ENCODE measurements around the gene ATG4C.
"Not testable (repeated sequence)": the region's sequence is repeated elsewhere in the genome, so short reads cannot be mapped to it uniquely, and the experiment has no call there.

Gene ATG4C

DNA sequence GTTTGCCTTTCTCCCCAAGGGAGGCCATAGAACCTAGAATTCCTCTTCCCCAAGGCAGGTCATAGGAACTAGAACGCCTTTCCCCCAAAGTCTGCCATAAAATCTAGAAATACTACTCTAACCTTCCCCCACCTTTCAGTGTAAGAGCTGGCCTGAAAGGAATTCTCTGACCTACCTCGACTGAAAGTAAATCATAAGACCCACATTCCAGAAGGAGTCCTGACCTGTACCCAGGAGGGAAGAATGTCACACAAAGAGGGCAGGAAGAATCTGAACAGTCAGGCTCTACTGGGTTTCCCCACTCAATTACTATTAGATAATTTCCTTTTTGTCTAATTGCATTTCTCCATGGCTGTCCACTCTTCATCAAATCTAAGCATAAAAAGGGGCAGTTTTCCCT, 5.7 kb upstream of the ATG4C start:
- no peak for DNase-seq

DNA sequence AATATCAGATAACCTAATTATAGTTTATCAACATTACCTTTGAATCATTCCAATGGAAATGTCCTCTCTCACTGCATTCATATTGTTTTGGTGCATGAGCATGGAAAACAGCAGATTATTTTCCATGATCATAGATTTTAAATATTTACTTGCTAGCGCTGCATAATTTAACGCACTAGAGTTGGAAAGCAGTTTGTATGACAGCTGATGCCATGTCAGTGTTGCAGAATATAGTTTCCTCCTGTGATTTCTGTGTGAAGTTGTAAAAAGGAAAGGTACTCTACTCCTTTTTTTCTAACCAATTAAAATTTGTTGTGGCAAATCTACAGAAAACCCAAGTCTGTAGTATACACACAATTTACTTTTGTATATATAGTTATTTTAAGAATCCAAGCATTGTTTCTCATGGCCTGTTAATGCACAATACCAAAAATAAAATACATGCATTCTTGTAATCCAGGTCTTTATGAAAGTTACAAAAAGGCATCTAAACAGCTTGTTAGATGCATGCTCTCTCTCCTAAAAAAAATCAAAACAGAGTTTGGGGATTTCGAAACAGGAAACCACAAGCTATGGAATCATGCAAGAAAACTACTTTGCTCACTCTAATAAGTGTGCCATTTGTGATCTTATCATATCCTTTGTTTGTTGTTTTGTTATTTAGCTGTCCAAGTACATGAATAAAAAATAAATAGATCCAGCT, 1.9 kb upstream of the ATG4C start:
- DNase-seq, result peak; percentile 66

DNA sequence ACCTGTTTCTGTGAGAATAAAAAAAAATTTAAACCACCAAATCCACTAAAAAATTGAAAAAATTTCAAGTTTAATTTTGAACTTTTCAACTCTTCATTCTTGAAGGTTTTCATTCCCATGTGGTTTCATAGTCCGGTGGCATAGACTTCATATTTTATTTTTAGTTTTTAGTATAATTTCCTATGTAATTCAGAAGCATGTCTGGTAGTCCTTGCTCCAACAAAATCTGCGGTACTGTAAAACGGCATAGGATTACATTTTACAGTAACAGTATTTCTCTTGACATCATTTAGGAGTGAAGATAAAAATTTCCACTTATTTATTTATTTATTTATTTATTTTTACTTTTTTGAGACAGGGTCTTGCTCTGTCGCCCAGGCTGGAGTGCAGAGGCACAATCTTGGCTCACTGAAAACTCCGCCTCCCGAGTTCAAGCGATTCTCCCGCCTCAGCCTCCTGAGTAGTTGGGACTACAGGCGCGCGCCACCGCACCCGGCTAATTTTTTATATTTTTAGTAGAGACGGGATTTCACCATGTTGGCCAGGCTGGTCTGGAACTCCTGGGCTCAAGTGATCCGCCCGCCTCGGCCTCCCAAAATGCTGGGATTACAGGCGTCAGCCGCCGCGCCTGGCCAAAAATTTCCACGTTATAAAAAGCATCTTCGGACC, 1.3 kb upstream of the ATG4C start:
- not testable (repeated sequence) for DNase-seq

DNA sequence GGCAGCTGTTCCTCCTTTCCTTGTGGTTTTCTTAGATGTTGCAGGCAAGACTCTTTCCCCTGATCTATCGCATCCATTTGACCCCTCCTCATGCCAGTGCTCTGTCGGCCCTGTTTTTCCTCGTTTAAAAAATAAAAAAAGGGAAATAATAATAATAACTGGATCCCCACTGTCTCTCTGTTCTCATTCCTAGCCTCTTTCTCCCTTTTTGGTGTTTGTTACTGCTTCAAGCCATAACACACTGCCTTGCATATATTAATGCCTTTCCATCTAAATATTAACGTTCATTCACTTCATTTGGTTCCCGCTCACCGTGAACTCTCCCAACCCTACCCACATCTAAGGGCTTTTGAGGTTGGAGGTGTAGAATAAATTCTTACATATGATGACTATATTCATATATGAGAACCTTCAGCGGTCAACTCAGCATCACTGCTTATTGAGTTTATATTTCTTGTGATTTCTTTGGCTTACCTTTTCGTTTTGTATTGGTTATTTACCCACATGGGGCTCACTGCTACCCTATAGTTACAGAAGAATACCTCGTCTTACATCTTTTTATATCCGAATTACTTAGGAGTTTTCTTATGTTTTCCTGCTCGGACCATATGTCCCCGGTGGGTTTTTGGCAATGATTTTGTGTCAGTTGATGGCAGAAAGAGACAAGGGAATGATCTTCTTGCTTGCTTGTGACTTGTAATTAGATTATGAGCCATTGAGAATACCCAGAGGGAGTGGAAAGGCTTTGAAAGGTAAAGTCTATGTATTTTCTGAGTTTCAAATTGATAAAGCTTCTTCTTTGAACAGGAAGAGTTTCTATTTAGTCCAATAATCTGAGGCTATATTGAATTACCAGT, 805 bp downstream of the ATG4C start:
- peak; percentile 28 for DNase-seq

DNA sequence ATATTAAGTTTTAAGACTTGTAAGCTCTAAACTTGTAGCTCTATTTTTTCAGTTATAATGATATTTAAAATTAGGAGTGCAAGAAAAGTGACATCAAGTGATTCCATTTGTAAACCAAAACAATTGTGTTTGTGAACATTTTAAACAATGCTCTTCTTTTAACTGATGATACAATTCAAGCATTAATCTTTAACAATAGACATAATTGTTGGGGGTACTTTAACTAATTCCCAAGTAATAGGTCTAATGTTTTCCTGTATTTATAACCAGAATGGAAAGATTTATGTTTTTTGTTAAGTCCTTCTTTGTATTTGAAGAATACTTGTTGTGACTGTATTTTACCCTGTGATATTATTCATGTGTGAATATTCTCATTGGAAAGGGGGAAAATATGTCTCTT, 6.8 kb downstream of the ATG4C start:
- DNase-seq, result no peak

DNA sequence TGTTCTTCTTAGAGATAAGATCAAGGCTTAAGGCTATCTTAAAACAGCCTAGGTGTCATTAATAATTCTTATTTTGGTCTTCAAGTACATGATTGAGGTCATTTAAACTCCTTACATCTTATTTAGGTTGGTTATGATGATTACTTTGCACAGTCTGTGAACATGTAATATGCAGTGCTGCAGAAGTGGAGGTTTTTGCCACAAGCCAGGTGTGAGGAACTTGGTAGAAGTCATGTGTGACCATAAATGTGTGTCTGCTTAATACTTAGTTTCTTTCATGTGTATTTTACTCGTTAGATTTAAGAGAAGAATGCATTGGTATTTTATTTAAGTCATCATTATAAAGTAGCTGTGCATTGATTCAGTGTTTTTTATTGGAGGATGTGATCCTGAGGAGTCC, 10.1 kb downstream of the ATG4C start:
- DNase-seq, result no peak

DNA sequence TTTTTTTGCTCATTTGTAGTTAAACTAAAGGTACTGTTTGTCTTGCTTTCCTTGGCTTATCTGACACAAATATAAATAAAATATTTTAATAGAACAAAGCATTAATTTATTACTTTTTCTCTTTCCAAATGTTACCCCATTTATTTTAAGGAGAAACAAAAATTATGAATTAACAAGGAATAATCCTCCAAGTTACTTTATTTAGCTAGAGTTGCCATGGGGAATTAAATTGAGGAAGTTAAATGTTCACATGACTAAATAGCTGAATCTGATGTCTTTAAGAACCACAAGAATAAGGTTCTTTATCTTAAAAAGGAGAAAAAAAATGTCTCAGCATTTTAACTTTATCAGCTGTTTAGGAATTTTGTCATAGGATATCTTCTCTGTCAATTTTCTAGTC, 12.3 kb downstream of the ATG4C start:
- DNase-seq, result no peak

DNA sequence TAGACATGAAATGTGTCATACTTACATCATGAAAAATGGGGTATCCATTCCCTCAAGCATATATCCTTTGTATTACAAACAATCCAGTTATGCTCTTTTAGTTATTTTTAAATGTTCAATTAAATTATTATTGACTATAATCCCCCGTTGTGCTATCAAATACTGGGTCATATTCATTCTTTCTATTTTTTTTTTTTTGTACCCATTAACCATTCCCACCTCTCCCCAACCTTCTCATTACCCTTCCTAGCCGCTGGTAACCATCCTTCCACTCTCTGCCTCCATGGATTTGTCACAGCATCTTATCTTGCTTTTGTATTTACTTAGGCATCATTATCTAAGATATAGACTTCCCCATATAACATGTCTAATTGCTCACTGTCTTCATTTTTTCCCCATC, 15.8 kb downstream of the ATG4C start:
- no peak for DNase-seq

DNA sequence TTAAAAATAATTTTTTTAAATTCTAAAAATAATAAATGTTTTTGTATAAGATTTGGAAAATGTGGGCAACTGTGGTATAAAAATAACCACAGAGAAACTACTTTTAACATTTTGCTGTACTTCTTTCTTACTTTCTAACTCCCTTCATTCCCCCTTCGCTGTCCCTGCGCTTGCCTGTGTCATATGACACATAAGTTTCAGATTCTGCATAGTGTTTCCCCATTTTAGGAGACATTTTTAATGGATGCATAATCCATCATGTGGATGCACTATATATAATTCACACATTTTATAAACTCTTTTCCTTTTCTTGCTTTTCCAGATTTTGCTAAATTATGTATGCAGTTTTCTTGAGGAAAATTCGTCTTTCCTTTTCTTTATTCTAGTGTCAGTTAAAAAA, 16.3 kb downstream of the ATG4C start:
- no peak for DNase-seq

DNA sequence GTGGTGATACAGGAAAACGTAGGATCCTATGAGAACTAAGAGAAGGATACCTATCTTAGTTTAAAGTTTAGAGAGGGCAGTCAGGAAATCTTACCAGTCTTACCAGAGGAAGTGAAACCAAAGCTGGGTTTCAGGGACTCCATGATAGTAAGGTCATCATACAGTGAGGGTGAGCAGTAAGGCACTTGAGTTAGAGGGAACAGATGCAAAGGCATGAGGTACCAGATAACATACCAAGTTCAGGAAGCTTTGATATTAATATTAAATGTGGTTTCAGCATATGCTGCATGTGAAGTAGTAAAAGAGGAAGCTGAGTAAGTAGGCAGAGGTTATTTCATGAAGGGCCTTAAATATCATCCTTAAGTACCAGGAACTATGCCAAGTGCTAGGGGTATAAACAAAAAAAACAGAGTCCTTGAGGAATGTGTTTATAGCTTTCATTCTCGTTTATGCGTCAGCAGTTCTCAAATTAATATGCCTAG, 16.9 kb downstream of the ATG4C start:
- peak; percentile 86 for DNase-seq

DNA sequence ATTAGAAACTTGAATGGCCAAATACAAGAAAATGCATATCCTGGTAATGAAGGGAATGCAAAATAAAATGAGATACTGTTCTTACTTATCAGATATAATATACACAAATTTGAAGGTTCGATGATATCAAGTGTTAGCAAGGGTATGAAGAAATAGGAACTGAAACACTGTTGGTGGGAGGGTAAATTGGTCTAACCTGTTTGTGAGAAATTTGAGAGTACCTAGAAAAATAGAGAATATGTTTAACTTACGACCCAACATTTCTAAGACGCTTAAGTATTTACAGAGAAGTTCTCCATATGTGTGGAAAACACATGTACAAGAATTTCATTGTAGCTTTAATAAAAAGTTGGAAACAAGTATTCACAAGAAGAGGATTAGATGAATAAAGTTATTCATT, 25.9 kb downstream of the ATG4C start:
- no peak for DNase-seq

DNA sequence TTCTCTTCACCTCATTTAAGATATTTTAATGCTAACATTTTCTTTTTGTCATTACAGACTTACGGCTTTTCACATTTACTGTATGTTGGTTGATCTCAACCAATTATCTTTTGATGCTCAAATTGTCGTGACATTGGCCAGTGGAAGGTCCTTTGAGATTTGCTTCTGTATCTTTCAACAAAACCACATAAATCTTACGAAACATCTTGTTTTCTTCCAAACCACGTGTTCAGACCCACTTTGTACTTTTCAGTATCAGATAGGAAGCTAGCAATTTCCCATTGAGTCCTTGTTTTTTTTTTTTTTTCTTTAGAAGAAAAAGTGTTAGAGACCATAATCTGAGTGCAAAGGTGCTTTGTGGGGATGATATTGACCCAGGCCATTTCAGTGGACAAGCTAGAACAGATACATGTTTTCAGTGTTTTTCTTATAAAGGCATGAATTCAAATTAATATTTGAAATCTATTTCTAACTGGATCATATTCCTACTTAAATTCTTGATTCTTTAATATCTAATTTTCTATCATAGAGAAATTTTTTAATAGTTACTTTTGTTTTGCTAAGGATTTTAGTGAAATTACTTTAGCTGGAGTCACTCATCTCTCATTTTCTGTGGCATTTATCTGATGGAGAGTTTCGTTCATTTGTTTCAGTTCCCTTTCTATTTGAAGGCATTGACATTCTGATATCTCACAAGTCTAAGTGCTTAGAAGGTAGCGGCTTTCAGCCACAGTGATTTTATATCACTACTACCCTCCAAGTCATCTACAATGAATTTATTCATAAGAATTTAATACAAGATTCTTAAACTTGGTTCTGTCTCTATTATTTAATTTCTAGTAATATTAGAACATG, 26.7 kb downstream of the ATG4C start:
- no peak for DNase-seq

DNA sequence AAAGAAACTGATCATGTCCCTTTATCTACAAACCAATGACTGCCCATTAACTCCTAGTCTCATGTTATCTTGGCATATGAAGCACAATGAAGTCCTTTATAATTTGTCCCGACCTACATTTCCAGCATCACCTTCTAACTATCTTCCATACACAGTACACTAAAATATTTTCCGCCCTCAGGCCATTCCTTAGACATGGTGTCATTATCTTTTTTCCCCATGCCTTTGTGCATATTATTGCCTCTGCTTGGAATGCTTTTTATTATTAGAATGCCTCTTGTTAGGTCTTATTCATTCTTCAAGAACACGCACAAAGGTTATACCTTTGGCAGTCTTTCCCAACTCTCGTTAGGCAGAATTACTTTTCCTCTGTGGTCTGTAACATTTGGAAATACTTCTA, 39.6 kb downstream of the ATG4C start:
- DNase-seq, result no peak

DNA sequence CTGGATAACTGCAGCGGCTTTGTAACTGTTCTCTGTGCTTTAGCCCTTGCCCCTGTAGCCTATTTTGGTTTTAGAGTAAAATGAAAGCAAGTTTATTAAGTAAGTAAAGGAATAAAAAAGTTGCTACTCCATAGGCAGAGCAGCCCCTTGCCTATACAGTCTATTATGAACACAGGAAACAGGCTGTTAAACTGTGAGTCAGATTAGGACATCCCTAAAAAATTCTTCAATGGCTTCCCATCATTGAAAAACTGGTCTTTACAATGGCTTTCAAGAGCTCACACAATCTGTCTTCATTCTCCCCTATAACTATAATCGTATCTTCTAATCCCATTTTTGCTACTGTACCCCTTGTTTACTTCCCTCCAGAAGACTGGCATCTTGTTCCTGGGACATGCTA, 43.0 kb downstream of the ATG4C start:
- DNase-seq, result no peak

DNA sequence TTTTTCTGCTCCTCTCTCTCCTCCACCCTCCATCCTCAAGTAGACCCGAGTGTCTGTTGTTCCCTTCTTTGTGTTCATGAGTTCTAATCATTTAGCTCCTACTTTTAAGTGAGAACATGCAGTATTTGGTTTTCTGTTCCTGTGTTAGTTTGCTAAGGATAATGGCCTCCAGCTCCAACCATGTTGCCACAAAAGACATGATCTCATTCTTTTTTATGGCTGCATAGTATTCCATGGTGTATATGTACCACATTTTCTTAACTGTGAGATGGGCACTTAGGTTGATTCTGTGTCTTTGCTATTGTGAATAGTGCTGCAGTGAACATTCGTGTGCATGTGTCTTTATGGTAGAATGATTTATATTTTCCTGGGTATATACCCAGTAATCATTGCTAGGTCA, 43.9 kb downstream of the ATG4C start:
- not testable (repeated sequence) for DNase-seq

DNA sequence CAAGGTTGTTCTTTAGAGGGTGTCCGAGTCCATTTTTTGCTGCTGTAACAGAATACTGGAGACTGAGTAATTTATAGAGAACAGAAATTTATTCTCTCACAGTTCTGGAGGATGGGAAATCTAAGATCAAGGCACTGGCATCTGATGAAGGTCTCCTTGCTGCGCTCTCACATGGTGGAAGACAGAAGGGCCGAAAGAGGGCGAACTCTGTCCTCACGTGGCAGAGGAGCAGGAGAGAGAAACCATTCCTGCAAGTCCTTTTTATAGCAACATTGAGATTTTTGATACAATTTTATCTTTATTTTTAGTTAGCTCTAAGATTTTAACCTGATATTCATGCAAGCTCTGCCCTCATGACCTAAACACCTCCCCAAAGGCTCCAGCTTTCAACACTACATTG, 48.3 kb downstream of the ATG4C start:
- DNase-seq, result no peak

DNA sequence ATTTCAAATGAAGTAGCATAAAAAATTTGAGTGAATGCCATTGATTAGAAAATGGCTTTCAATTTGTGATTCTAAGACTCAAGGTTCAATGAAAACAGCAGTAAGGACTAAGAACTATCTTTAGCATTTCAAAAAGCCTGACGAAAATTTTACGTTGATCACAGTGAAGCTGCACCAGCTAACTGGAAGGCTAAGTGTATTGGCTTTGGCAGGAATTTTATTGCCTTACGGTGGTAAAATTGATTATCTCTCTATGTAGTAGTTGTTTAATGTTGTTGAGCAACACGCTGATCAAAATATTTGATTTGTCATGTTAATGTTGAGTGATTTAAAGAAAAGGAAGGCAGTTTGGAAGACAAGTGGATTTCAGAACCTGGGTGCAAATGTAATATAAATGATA, 49.6 kb downstream of the ATG4C start:
- DNase-seq, result no peak

DNA sequence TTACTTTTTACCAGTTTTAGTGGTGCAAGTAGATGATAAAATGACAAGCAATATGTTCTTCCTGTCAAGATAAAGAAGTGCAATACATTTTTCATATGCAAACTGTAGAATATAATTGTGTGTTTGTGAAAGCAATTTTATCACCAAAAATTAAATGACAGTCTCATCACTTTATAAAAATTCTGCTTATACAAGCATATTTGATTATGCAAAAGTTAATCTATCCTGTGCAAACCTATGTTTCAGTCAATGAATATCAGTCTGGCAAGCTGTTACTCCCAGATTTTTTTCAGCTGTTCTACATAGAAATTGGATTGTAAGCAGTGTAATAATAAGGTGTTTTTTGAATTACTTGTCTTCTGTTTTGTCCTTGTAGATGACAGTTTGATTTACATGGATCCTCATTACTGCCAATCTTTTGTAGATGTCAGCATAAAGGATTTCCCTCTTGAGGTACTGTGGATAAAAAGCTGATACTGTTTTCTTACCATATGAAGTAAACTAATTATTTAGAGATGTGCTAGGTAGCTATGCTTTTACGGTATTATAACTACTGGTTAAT, 50.5 kb downstream of the ATG4C start:
- no peak for DNase-seq

DNA sequence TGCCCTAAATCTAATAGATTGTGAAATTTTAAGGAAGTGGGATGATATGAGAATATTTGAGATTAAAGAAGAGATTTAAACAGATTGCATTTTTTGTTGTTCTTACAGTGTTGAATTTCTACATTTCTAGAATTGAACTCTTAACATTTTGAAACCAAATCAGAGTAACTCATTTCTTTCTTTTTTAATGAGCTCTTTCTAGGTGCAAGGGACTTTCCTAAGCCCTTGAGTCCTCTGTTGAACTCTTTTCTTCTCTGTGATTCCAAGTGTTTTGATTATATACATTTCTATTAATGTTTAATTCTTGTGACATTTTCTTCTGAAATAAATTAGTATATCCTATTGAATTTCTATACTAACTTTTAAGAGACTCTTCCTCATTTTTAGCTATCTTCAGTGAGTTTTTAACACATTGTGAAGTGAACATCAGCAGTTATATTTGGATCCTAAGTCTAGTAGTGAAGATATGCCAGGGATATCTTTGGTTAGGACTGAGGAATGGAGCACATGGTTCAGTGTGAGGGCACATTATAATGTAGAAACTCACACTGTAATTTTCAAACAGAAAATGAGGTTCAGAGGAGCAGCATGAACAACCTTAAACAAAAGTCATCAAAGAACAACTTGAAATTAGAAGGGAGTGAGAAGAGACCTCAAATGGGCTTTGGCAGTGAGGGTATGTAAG, 53.1 kb downstream of the ATG4C start:
- DNase-seq, result no peak

DNA sequence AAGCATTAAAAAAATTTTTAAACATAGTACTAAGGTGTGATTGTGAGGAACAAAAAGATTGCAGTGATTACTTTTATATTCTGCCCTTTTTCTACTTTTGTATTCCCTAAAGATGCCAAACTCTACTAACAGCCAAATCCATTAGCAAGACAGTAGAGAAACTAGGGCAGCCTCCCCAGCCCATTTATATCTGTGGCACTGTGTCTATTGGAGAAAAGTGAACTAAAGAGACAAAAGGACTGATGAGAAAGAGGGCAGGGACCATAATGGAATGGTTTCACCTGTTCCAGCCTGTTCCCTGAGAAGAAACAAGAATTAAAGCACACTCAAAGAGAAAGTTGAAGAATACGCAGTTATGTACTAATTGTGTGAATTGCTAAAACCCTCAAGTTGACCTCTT, 56.6 kb downstream of the ATG4C start:
- DNase-seq, result no peak

DNA sequence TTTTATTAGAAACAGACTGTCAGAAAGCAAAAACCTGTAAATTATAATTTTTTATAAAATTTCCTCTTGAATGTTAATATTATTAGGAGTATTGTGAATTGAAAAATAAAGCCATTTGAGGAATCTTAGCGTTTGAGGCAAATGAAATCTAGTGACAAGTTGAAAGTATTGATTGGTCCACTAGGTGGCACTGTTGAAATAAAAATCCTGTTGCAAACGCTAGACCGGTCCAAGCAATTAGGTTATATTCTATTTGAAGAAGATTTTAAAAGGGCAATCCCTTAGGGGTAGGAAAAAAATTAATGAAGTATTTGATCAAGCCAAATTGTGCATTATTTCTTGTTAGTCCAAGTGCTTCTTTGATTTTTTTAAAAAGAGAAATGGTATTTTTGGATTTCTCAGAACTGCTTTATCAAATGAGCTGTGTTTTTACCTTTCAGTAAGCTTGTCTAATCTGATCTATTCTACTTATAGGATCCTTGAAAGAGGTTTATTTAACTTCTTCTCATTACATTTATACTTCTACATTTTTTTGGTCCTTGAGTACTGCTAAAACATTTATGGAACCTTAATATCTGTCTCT, 57.7 kb downstream of the ATG4C start:
- DNase-seq, result peak; percentile 58

DNA sequence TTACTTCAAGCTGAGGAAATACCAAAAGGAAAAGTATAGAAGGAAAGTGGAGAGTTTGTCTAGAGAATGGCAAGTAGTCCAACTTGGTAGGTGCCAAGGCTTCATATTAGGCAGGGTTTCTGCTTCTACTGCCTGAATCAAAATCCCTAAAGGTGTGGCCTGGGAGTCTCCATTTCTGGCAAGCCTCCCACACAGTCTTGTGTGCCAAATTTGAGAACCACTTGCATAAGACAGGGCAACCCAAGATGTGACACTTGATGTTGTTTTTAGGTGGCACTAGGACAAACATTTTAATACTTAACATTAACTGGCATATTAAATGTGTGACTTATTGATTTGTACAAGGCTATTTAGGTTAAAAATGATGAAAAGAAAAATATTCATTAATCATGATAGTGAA, 60.1 kb downstream of the ATG4C start:
- no peak for DNase-seq

Measured in HCEC 1CT (cell line).